Endothelial cell (in vitro differentiated cells): ENCODE results near the gene GGACT. TPM values are rescaled to one million over a fixed set of nuclear protein-coding genes. Genes with fewer than 3 reads are reported as not detected.

Source experiments
- DNase-seq: peaks from one replicate; pipeline ENCODE4 v3.0.0; 2021; ENCODE audit warnings: low spot score
- H3K27ac Mint-ChIP-seq: one replicate; pipeline ENCODE4 v1.8.0; 2021; ENCODE audit warnings: mixed read lengths, inconsistent platforms; ENCODE audit not compliant: unreplicated experiment
- H3K27me3 Mint-ChIP-seq: one replicate; pipeline ENCODE4 v1.8.0; 2021; ENCODE audit warnings: mild to moderate bottlenecking, moderate library complexity, mixed read lengths, inconsistent platforms; ENCODE audit not compliant: unreplicated experiment
- H3K36me3 Mint-ChIP-seq: one replicate; pipeline ENCODE4 v1.8.0; 2021; ENCODE audit warnings: mild to moderate bottlenecking, low read depth, mixed read lengths, inconsistent platforms; ENCODE audit not compliant: unreplicated experiment
- H3K4me1 Mint-ChIP-seq: one replicate; pipeline ENCODE4 v1.8.0; 2021; ENCODE audit warnings: mild to moderate bottlenecking, mixed read lengths, inconsistent platforms; ENCODE audit not compliant: unreplicated experiment
- H3K4me3 Mint-ChIP-seq: one replicate; pipeline ENCODE4 v1.8.0; 2021; ENCODE audit warnings: mild to moderate bottlenecking, mixed read lengths, inconsistent platforms; ENCODE audit not compliant: unreplicated experiment
- H3K9me3 Mint-ChIP-seq: one replicate; pipeline ENCODE4 v1.8.0; 2021; ENCODE audit warnings: mixed read lengths, inconsistent platforms; ENCODE audit not compliant: unreplicated experiment
- total RNA-seq: library from RNA; stranded (reverse); fragmentation: NEBNext Ultra II Directional; extraction: Animal tissue kit (Norgen Biotek cat#: 25700); gene quantifications from one replicate; pipeline ENCODE4 v1.2.1, GENCODE V29; 2021; ENCODE audit not compliant: unreplicated experiment
- TF ChIP-seq, protein P1 (sequence below): fragments of 200-600 bp; sonication (generic); IDR thresholded peaks from one replicate; pipeline ENCODE4 v1.5.0; 2021; ENCODE audit warnings: antibody characterized with exemption; ENCODE audit not compliant: unreplicated experiment

Gene GGACT
- total RNA-seq, 1 donor from 2014 or later = 7.0 TPM

DNA sequence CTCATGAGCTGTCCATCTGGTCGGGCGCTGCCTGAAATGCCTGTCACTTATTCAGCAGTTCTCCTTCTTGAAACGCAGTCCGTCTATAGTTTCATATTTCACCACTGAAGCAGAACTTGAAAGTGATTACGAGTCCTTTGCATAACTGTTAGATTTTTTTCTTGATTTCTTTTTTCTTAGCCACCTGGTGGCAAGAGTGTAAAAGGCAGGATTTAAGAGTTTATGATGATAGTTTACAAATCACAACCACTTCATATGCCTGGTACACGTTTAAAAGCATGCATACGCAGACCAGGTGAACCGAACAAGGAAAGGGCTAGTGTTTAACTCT, 45.8 kb downstream of the GGACT start:
- TF ChIP-seq, protein P1, sequence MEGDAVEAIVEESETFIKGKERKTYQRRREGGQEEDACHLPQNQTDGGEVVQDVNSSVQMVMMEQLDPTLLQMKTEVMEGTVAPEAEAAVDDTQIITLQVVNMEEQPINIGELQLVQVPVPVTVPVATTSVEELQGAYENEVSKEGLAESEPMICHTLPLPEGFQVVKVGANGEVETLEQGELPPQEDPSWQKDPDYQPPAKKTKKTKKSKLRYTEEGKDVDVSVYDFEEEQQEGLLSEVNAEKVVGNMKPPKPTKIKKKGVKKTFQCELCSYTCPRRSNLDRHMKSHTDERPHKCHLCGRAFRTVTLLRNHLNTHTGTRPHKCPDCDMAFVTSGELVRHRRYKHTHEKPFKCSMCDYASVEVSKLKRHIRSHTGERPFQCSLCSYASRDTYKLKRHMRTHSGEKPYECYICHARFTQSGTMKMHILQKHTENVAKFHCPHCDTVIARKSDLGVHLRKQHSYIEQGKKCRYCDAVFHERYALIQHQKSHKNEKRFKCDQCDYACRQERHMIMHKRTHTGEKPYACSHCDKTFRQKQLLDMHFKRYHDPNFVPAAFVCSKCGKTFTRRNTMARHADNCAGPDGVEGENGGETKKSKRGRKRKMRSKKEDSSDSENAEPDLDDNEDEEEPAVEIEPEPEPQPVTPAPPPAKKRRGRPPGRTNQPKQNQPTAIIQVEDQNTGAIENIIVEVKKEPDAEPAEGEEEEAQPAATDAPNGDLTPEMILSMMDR = peak; percentile 87
- Mint-ChIP-seq H3K4me1 (peaks cover 19% of the 10 kb centered on the region), H3K4me3 (no peak overlapping the region), H3K27me3 (no peaks in the 10 kb centered on the region), H3K27ac (no peak overlapping the region), H3K36me3 (no peaks in the 10 kb centered on the region), H3K9me3 (no peaks in the 10 kb centered on the region)
- DNase-seq = no peak

DNA sequence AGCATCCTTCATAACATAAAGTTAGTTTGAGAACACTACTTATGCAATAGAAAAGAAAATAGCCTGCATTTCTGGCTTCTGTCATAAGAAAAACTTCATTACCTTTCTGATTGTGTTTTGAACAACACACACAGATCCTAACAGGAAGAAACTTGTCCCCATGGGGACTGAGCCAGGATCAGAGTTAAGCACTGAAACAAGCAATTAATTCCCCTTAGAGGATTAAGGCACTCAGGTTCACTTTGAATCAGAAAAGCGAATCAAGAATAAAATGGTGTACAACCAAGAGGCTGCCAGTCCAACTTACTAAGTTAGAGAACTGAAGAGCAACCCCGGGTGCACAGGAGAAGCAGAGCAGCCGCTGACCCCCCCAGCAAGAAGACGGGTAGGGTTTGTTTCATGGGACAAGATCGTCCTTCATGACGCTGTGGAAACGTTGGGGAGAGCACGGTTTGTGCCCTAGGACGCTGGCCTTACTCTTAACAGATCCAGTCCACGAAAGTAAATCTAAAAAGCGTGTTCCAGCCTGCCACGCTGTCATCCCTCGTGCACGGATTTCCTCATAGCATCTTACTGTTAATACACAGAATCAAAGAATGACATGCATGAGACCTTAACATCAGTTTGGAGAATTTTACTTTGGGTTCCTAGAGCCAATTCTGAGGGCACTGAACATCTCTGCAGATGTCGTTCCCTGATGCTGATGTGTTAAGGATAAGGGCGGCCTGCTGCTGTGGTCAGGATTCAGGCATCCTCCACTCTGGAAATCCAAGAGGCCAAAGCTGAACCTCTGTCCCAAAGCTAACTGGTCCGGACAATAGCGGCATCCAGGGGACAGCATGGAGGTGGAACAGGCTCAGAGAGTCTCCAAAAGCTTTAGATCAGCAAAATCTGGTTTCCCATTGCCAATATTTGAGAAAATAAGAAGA, 46.4 kb downstream of the GGACT start:
- DNase-seq = no peak
- Mint-ChIP-seq H3K27me3 (no peaks in the 10 kb centered on the region), H3K4me3 (no peak overlapping the region), H3K4me1 (peaks cover 25% of the 10 kb centered on the region), H3K36me3 (no peaks in the 10 kb centered on the region), H3K27ac (peak overlapping the region; percentile 25), H3K9me3 (no peaks in the 10 kb centered on the region)
- TF ChIP-seq, protein P1 = no peak

DNA sequence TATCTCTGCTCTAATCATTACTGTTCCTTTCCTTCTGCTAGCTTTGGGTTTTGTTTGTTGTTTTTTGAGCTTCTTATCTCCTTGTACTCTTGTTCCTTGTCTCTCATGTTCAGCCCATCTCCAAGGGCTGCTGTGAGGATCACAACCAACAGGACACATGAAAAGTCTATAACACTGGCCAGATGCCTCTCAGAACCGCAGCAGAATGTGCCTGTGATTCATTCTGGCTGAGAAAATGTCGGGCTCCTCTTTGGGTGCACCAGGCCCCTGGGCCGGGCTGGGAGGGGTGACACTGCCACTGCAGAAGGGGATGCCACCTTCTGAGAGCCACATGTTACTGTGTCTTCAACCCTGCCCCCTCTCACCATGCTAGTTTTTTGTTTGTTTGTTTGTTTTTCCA, 48.0 kb downstream of the GGACT start:
- Mint-ChIP-seq H3K27ac (no peak overlapping the region), H3K36me3 (no peaks in the 10 kb centered on the region), H3K4me1 (peaks cover 30% of the 10 kb centered on the region), H3K4me3 (no peak overlapping the region), H3K27me3 (peaks cover 3% of the 10 kb centered on the region), H3K9me3 (no peaks in the 10 kb centered on the region)
- DNase-seq = no peak
- TF ChIP-seq, protein P1 = no peak

DNA sequence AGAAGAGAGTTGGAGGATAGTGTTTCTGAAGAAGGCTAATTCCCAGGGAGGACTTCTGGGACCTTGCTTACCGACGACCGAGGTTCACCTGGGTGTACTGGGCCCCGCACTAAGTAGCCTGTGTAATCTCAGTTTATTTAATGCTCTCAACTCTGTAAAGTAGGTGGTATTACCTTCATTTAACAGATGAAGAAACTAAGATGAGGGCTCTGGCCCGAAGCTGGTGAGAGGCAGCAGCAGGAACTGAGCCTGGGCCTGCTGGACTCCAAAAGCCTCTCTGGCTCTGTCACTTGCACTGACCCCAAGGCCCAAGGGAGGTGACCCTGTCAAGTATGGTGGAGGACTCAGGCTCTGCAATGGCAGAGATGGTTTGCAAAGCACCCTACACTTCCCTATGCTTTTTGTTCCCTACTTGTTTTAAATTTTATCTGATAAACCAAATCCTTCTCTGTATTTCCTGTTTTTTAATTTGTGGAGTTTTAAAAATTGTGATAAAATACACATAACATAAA, 50.6 kb downstream of the GGACT start:
- no peak for DNase-seq
- TF ChIP-seq, protein P1 = no peak
- Mint-ChIP-seq H3K4me3 (no peak overlapping the region), H3K36me3 (no peaks in the 10 kb centered on the region), H3K27ac (no peak overlapping the region), H3K27me3 (peaks cover 3% of the 10 kb centered on the region), H3K4me1 (peaks cover 24% of the 10 kb centered on the region), H3K9me3 (no peaks in the 10 kb centered on the region)

DNA sequence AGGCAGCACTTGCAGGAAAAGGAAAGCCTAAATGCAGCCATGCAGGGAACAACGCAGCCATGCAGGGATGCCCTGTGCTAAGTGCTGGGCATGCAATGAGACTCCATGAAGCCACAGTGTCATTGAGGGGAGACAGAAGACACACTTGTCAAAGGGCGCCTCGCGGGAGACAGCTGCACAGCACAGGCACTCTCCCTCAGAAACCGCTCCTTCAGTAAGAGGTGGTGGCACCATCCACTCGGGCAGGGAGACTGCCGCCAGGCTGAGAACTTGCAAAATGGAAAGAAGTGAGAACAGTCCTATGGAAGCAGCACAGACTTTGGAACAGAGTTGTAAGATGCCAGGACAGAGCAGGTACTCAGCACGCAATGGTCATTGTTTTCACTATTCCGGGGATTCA, 51.1 kb downstream of the GGACT start:
- Mint-ChIP-seq H3K9me3 (no peaks in the 10 kb centered on the region), H3K36me3 (no peaks in the 10 kb centered on the region), H3K27me3 (peaks cover 3% of the 10 kb centered on the region), H3K4me3 (no peak overlapping the region), H3K27ac (no peak overlapping the region), H3K4me1 (peaks cover 24% of the 10 kb centered on the region)
- TF ChIP-seq, protein P1 = no peak
- DNase-seq = no peak
